ENCODE results near the gene PDCL3.

The PDCL3 gene

GRCh38 chr2:100562613-100563406, at the start of gene PDCL3:
PDCL3 (plus strand) TSS chr2:100562993; CDS start chr2:100563068, 75 bp downstream.
- in situ Hi-C loops (cut with HindIII; ENCODE audit: low sequenced_read_pairs), result no loop called here

- in situ Hi-C loops (cut with HindIII; ENCODE audit: low sequenced_read_pairs), result no loop called here
Measured at GRCh38 chr2:100513650-100514049, 49.1 kb upstream of the PDCL3 start.

- in situ Hi-C loops (cut with HindIII; ENCODE audit: low sequenced_read_pairs), result no loop called here
Measured at GRCh38 chr2:100517556-100517955, 45.2 kb upstream of the PDCL3 start.

GRCh38 chr2:100518801-100519200, 44.0 kb upstream of the PDCL3 start:
- in situ Hi-C loops (cut with HindIII; ENCODE audit: low sequenced_read_pairs), result no loop called here

- in situ Hi-C loops (cut with HindIII; ENCODE audit: low sequenced_read_pairs), result no loop called here
Measured at GRCh38 chr2:100520224-100520623, 42.6 kb upstream of the PDCL3 start.

GRCh38 chr2:100522430-100522829, 40.4 kb upstream of the PDCL3 start:
- in situ Hi-C loops (cut with HindIII; ENCODE audit: low sequenced_read_pairs), result no loop called here

GRCh38 chr2:100524331-100524730, 38.5 kb upstream of the PDCL3 start:
- in situ Hi-C loops (cut with HindIII; ENCODE audit: low sequenced_read_pairs), result no loop called here

- in situ Hi-C loops (cut with HindIII; ENCODE audit: low sequenced_read_pairs), result no loop called here
Measured at GRCh38 chr2:100526868-100527267, 35.9 kb upstream of the PDCL3 start.

- in situ Hi-C loops (cut with HindIII; ENCODE audit: low sequenced_read_pairs), result no loop called here
Measured at GRCh38 chr2:100527440-100528015, 35.3 kb upstream of the PDCL3 start.

GRCh38 chr2:100529176-100529575, 33.6 kb upstream of the PDCL3 start:
- in situ Hi-C loops (cut with HindIII; ENCODE audit: low sequenced_read_pairs), result no loop called here

- in situ Hi-C loops (cut with HindIII; ENCODE audit: low sequenced_read_pairs), result no loop called here
Measured at GRCh38 chr2:100529900-100530299, 32.9 kb upstream of the PDCL3 start.

- in situ Hi-C loops (cut with HindIII; ENCODE audit: low sequenced_read_pairs), result no loop called here
Measured at GRCh38 chr2:100535855-100536254, 26.9 kb upstream of the PDCL3 start.

- in situ Hi-C loops (cut with HindIII; ENCODE audit: low sequenced_read_pairs), result no loop called here
Measured at GRCh38 chr2:100537918-100538317, 24.9 kb upstream of the PDCL3 start.

GRCh38 chr2:100539221-100539620, 23.6 kb upstream of the PDCL3 start:
- in situ Hi-C loops (cut with HindIII; ENCODE audit: low sequenced_read_pairs), result no loop called here

- in situ Hi-C loops (cut with HindIII; ENCODE audit: low sequenced_read_pairs), result no loop called here
Measured at GRCh38 chr2:100541404-100541803, 21.4 kb upstream of the PDCL3 start.

- in situ Hi-C loops (cut with HindIII; ENCODE audit: low sequenced_read_pairs), result no loop called here
Measured at GRCh38 chr2:100542418-100542817, 20.4 kb upstream of the PDCL3 start.

GRCh38 chr2:100544911-100545596, 17.7 kb upstream of the PDCL3 start:
- in situ Hi-C loops (cut with HindIII; ENCODE audit: low sequenced_read_pairs), result no loop called here

- in situ Hi-C loops (cut with HindIII; ENCODE audit: low sequenced_read_pairs), result no loop called here
Measured at GRCh38 chr2:100546469-100546868, 16.3 kb upstream of the PDCL3 start.

- in situ Hi-C loops (cut with HindIII; ENCODE audit: low sequenced_read_pairs), result no loop called here
Measured at GRCh38 chr2:100548771-100549170, 14.0 kb upstream of the PDCL3 start.

GRCh38 chr2:100551303-100551702, 11.5 kb upstream of the PDCL3 start:
- in situ Hi-C loops (cut with HindIII; ENCODE audit: low sequenced_read_pairs), result no loop called here

GRCh38 chr2:100554798-100555407, 7.9 kb upstream of the PDCL3 start:
- in situ Hi-C loops (cut with HindIII; ENCODE audit: low sequenced_read_pairs), result no loop called here

GRCh38 chr2:100556746-100557145, 6.0 kb upstream of the PDCL3 start:
- in situ Hi-C loops (cut with HindIII; ENCODE audit: low sequenced_read_pairs), result no loop called here
